HFFc6 (cell line): ENCODE measurements around the gene ALDH1L2. TPM values are rescaled to one million over a fixed set of nuclear protein-coding genes. Genes with fewer than 3 reads are reported as not detected.

Source experiments
- DNase-seq: peaks from one replicate; pipeline ENCODE4 v3.0.0-alpha.2; 2018
- H3K27ac Mint-ChIP-seq: 2 replicates; pipeline ENCODE4 v1.8.0; 2020; ENCODE audit warnings: mild to moderate bottlenecking, mixed read lengths
- H3K27me3 Mint-ChIP-seq: 2 replicates; pipeline ENCODE4 v1.8.0; 2021; ENCODE audit warnings: mild to moderate bottlenecking, moderate library complexity, mixed read lengths; ENCODE audit not compliant: insufficient read depth
- H3K36me3 Mint-ChIP-seq: 2 replicates; pipeline ENCODE4 v1.8.0; 2021; ENCODE audit warnings: low read depth, mixed read lengths
- H3K4me1 Mint-ChIP-seq: 2 replicates; pipeline ENCODE4 v1.8.0; 2020; ENCODE audit warnings: low read depth, mixed read lengths
- H3K4me3 Mint-ChIP-seq: 2 replicates; pipeline ENCODE4 v1.8.0; 2020; ENCODE audit warnings: mild to moderate bottlenecking, moderate library complexity, mixed read lengths
- H3K9me3 Mint-ChIP-seq: 2 replicates; pipeline ENCODE4 v1.8.0; 2020; ENCODE audit warnings: mild to moderate bottlenecking, mixed read lengths
- total RNA-seq, 6 experiments: library from RNA; stranded (reverse); fragmentation: NEBNext Ultra II Directional; extraction: Animal tissue kit (Norgen Biotek cat#: 25700); gene quantifications; 2 replicates in 1 of 6; 3 replicates in 5 of 6; pipeline ENCODE4 v1.2.3, GENCODE V29; 2021
- TF ChIP-seq, protein P1 (sequence below): fragments of 200-600 bp; sonication (generic); IDR thresholded peaks from 2 replicates; pipeline ENCODE4 v1.5.0; 2021; ENCODE audit warnings: antibody characterized with exemption, mild to moderate bottlenecking

ALDH1L2 gene
- total RNA-seq, 6 experiments from 2014 or later = 36.9 to 50.8 (median 41.6) TPM

DNA sequence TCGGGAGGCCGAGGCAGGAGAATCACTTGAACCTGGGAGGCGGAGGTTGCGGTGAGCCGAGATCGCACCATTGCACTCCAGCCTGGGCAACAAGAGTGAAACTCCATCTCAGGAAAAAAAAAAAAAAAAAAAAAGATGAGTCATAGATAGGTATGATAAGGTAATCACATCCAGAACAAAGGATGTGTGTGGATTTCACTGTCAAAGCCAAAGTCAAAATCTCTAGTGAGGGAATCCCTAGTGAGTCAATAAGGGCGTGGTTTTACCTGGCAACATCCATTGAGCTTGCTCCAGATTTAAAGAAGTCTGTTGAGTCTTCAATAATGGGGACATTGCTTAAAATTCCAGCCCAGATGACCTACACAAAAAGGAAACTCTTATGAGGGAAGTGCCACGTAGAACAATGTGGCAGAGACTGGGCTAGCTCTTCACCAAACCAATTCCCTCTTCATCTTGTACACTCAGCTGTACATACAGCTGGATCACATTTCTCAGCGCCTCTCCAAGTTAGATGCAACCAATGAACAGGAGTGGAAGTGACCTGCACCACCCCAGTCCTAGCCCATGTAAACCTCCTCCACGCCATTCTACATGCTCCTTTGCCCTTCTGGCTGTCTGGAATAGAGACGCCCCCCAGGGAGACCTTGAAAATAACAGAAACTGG is 23.4 kb downstream of the ALDH1L2 start:
- no peak overlapping the region for H3K4me3 Mint-ChIP-seq
- TF ChIP-seq, protein P1, sequence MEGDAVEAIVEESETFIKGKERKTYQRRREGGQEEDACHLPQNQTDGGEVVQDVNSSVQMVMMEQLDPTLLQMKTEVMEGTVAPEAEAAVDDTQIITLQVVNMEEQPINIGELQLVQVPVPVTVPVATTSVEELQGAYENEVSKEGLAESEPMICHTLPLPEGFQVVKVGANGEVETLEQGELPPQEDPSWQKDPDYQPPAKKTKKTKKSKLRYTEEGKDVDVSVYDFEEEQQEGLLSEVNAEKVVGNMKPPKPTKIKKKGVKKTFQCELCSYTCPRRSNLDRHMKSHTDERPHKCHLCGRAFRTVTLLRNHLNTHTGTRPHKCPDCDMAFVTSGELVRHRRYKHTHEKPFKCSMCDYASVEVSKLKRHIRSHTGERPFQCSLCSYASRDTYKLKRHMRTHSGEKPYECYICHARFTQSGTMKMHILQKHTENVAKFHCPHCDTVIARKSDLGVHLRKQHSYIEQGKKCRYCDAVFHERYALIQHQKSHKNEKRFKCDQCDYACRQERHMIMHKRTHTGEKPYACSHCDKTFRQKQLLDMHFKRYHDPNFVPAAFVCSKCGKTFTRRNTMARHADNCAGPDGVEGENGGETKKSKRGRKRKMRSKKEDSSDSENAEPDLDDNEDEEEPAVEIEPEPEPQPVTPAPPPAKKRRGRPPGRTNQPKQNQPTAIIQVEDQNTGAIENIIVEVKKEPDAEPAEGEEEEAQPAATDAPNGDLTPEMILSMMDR = no peak
- H3K36me3 Mint-ChIP-seq = peaks cover 64% of the 10 kb centered on the region
- H3K4me1 Mint-ChIP-seq = peaks cover 12% of the 10 kb centered on the region
- H3K9me3 Mint-ChIP-seq = peaks cover 8% of the 10 kb centered on the region
- H3K27me3 Mint-ChIP-seq = no peaks in the 10 kb centered on the region
- no peak for DNase-seq
- H3K27ac Mint-ChIP-seq = no peak overlapping the region

DNA sequence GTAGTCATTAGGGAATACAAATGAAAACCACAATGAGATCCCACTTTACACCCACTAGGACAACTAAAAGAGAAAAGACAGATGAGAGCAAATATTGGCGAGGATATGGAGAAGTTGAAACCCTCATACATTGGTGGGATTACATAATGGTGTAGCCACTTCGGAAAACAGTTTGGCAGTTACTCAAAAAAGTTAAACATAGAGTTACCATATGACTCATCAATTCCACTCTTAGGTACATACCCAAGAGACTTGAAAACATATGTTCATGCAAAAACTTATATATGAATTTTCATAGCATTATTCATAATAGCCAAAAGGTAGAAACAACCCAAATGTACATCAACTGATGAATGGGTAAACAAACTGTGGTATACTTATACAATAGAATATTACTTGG is 27.1 kb downstream of the ALDH1L2 start:
- no peak for DNase-seq
- Mint-ChIP-seq H3K27me3 (no peaks in the 10 kb centered on the region), H3K36me3 (peaks cover 65% of the 10 kb centered on the region), H3K4me3 (no peak overlapping the region), H3K9me3 (peaks cover 17% of the 10 kb centered on the region), H3K27ac (no peak overlapping the region), H3K4me1 (peaks cover 12% of the 10 kb centered on the region)
- TF ChIP-seq, protein P1 = no peak

DNA sequence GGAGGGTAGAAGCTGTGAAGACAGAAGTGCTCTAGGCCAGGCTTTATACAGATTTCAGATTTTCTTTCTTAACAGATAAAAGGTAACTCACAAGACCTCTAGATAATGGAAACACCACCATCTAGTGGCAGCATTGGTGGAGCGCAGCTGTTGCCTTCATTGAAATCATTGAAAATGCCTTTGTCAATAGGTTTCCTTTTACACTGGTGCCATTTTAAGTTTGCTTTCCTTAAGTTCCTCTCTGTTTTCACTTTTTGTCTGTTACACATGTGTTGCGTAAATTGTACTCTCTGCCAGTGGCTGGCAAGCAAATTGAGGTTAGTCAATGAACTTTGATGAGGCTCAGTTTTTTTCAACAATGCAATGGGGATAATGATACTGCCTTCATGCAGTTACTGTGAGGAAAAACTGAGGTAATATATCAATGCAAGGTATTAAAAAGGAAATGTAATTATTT is 31.1 kb downstream of the ALDH1L2 start:
- H3K27ac Mint-ChIP-seq = no peak overlapping the region; the same call in 1 of the 2 replicates
- DNase-seq = peak; percentile 60

DNA sequence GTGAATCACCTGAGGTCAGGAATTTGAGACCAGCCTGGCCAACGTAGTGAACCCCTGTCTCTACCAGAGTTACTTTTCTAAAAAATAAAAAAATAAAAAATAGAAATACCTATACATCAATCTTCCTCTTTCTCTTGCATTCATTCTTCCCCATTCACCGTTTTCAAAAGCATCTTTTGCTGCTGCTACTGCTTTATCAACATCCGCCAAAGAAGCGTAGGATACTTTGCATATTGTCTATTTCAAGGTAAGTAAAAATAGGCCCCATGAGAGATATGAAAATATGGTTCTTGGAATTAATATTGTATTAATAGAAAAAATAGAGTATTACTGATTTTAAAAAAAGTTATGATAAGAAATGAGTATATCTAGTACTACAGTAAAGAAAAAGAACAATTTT is 32.3 kb downstream of the ALDH1L2 start:
- Mint-ChIP-seq H3K4me3 (no peak overlapping the region), H3K9me3 (peaks cover 17% of the 10 kb centered on the region), H3K4me1 (peaks cover 3% of the 10 kb centered on the region), H3K27me3 (no peaks in the 10 kb centered on the region; the same call in 1 of the 2 replicates), H3K36me3 (peaks cover 59% of the 10 kb centered on the region), H3K27ac (no peak overlapping the region)
- DNase-seq = no peak
- TF ChIP-seq, protein P1 = no peak

More for the DNA sequence above, 31.1 kb downstream of the ALDH1L2 start:
- peaks cover 17% of the 10 kb centered on the region for H3K9me3 Mint-ChIP-seq
- no peak overlapping the region for H3K4me3 Mint-ChIP-seq
- H3K27me3 Mint-ChIP-seq = no peaks in the 10 kb centered on the region; the same call in 1 of the 2 replicates
- TF ChIP-seq, protein P1 = peak; percentile 97
- peaks cover 64% of the 10 kb centered on the region for H3K36me3 Mint-ChIP-seq
- H3K4me1 Mint-ChIP-seq = peaks cover 6% of the 10 kb centered on the region

DNA sequence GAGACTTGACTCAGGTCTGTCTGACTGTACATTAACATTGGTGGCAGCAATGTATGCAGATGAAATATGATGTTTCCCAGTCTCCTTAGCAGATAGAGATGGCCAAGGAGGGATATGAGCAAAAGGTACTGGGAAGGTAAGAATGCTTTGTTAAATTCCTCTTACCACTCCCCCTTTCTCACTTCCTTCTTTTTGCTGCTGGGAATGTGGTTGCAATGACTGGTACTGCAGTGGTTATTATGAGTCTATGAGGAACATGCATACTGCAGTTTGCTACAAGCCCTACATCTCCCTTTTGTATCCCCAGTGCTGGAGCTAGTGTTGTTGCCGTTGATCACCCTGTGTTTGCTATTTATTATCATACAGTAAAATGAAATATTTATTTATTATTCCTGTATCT is 35.9 kb downstream of the ALDH1L2 start:
- Mint-ChIP-seq H3K9me3 (no peaks in the 10 kb centered on the region), H3K27ac (no peak overlapping the region), H3K36me3 (peaks cover 47% of the 10 kb centered on the region), H3K4me3 (no peak overlapping the region), H3K4me1 (no peaks in the 10 kb centered on the region), H3K27me3 (no peaks in the 10 kb centered on the region; the same call in 1 of the 2 replicates)
- TF ChIP-seq, protein P1 = no peak
- no peak for DNase-seq
